Endothelial cell of umbilical vein (primary cell): ENCODE data around the gene ZSCAN5A. TPM values are rescaled to one million over a fixed set of nuclear protein-coding genes. Genes with fewer than 3 reads are reported as not detected.

ENCODE experiments used
- BruUV-seq: library from RNA; stranded (reverse); fragments of 400-500 nt; replicated peaks from 2 replicates; lab custom pipeline; 2021; lab: Mats Ljungman, UMichigan
- CTCF ChIA-PET: fragments of 300-600, 350-600 bp; sonication (Branson Sonifier 250); formaldehyde crosslinking; loops from one replicate; lab custom pipeline; 2021; ENCODE audit warnings: antibody characterized with exemption, inconsistent platforms; lab: Charles Lee
- POLR2A ChIA-PET: fragments of 300-600, 350-600 bp; sonication (Branson Sonifier 250); formaldehyde crosslinking; loops from one replicate; lab custom pipeline; 2021; ENCODE audit warnings: antibody characterized with exemption, inconsistent platforms; lab: Charles Lee
- DNase-seq: peaks from one replicate; pipeline ENCODE4 v3.0.0-alpha.2; 2011; ENCODE audit warnings: low read depth, low spot score
- FAIRE-seq: peaks from 2 replicates; lab custom pipeline; 2011; peaks lifted over from hg19 to GRCh38; lab: Jason Lieb, UNC
- H2AFZ ChIP-seq: 2 replicates; pipeline ENCODE4 v1.6.0; 2012; ENCODE audit warnings: low read depth, low read length, control low read depth, inconsistent platforms
- H3K27ac ChIP-seq: 2 replicates; pipeline ENCODE4 v1.5.1; 2011; ENCODE audit warnings: low read depth, mild to moderate bottlenecking, control low read depth, low read length, moderate library complexity; ENCODE audit not compliant: insufficient read depth
- H3K27me3 ChIP-seq, 2 experiments: 2 replicates each; pipeline versions ENCODE4 v1.6.0 to v1.6.1; 2011; ENCODE audit warnings: low read length in 2 of 2, mixed read lengths in 1 of 2; ENCODE audit not compliant: control insufficient read depth in 2 of 2, insufficient read depth in 2 of 2
- H3K36me3 ChIP-seq, 2 experiments: 2 replicates in 1 of 2; 3 replicates in 1 of 2; pipeline ENCODE4 v1.5.1; 2011; ENCODE audit warnings: low read length in 2 of 2, mild to moderate bottlenecking in 1 of 2, moderate library complexity in 1 of 2; ENCODE audit not compliant: control insufficient read depth in 2 of 2, insufficient read depth in 2 of 2; ENCODE audit errors: extremely low read depth in 1 of 2
- H3K4me1 ChIP-seq: 3 replicates; pipeline ENCODE4 v1.5.1; 2011; ENCODE audit warnings: mild to moderate bottlenecking, low read length; ENCODE audit not compliant: control insufficient read depth, insufficient read depth; ENCODE audit errors: extremely low read depth
- H3K4me2 ChIP-seq: 2 replicates; pipeline ENCODE4 v1.6.1; 2011; ENCODE audit warnings: low read length, control low read depth, mixed read lengths; ENCODE audit not compliant: insufficient read depth
- H3K4me3 ChIP-seq, 3 experiments: fragments of 200-600 bp in 1 of 3; sonication (generic), shearing (Covaris generic) in 1 of 3; replicated peaks in 1 of 3; 2 replicates each; pipeline ENCODE4 v1.5.1; 2011 to 2016; ENCODE audit warnings: control low read depth in 3 of 3, low read length in 3 of 3, mild to moderate bottlenecking in 2 of 3, inconsistent platforms in 1 of 3, low read depth in 1 of 3, moderate library complexity in 1 of 3; ENCODE audit not compliant: insufficient read depth in 1 of 3
- H3K79me2 ChIP-seq: 2 replicates; pipeline ENCODE4 v1.6.0; 2012; ENCODE audit warnings: low read length, inconsistent platforms; ENCODE audit not compliant: control insufficient read depth, insufficient read depth
- H3K9ac ChIP-seq: replicated peaks from 2 replicates; pipeline ENCODE3; 2011; ENCODE audit warnings: low read length, control low read depth; ENCODE audit not compliant: insufficient read depth; ENCODE audit errors: extremely low read depth
- H3K9me1 ChIP-seq: replicated peaks from 3 replicates; pipeline ENCODE4 v1.6.0; 2011; ENCODE audit warnings: mild to moderate bottlenecking, low read length; ENCODE audit not compliant: control insufficient read depth, insufficient read depth; ENCODE audit errors: extremely low read depth
- H3K9me3 ChIP-seq: replicated peaks from 2 replicates; pipeline ENCODE4 v1.5.1; 2012; ENCODE audit warnings: low read length, inconsistent platforms; ENCODE audit not compliant: control insufficient read depth, insufficient read depth
- H4K20me1 ChIP-seq: replicated peaks from 2 replicates; pipeline ENCODE3; 2011; ENCODE audit warnings: mild to moderate bottlenecking, low read length; ENCODE audit not compliant: control insufficient read depth, insufficient read depth; ENCODE audit errors: extremely low read depth
- CTCF ChIP-seq, 2 donors: IDR thresholded peaks; 1 replicate in 1 of 2; 2 replicates in 1 of 2; pipeline ENCODE4 v1.5.1; 2011; ENCODE audit warnings: low read length in 2 of 2, mild to moderate bottlenecking in 2 of 2, moderate library complexity in 2 of 2, control low read depth in 1 of 2, inconsistent platforms in 1 of 2, low read depth in 1 of 2; ENCODE audit not compliant: insufficient read depth in 1 of 2; ENCODE audit errors: extremely low read depth in 1 of 2
- EZH2 ChIP-seq: IDR thresholded peaks from 2 replicates; pipeline ENCODE4 v1.6.1; 2012; ENCODE audit warnings: borderline replicate concordance, low read depth, mild to moderate bottlenecking, moderate library complexity, low read length, inconsistent platforms; ENCODE audit not compliant: severe bottlenecking
- FOS ChIP-seq: IDR thresholded peaks from 2 replicates; pipeline ENCODE4 v1.6.1; 2011; ENCODE audit warnings: mild to moderate bottlenecking, low read length, moderate library complexity, borderline replicate concordance; ENCODE audit not compliant: insufficient read depth
- GATA2 ChIP-seq: IDR thresholded peaks from 2 replicates; pipeline ENCODE4 v1.7.0; 2011; ENCODE audit warnings: low read depth, mild to moderate bottlenecking, moderate library complexity, mixed read lengths, low read length; ENCODE audit not compliant: insufficient read length, insufficient read depth
- JUN ChIP-seq: IDR thresholded peaks from 2 replicates; pipeline ENCODE4 v1.6.1; 2011; ENCODE audit warnings: borderline replicate concordance, low read depth; ENCODE audit not compliant: insufficient read length, insufficient read depth
- MAX ChIP-seq: IDR thresholded peaks from 2 replicates; pipeline ENCODE4 v1.6.1; 2011; ENCODE audit not compliant: insufficient read depth, insufficient read length
- MYC ChIP-seq: IDR thresholded peaks from one replicate; pipeline ENCODE4 v1.6.1; 2011; ENCODE audit warnings: mild to moderate bottlenecking, low read depth, low read length
- POLR2A ChIP-seq: IDR thresholded peaks from 2 replicates; pipeline ENCODE4 v1.6.1; 2012; ENCODE audit warnings: low read depth, mild to moderate bottlenecking, control low read depth, low read length
- POLR2AphosphoS5 ChIP-seq: IDR thresholded peaks from 2 replicates; pipeline ENCODE4 v1.6.1; 2012; ENCODE audit warnings: low read depth, mild to moderate bottlenecking, control low read depth, low read length, moderate library complexity; ENCODE audit not compliant: insufficient read depth
- dilution Hi-C: fragments of 300-500 bp; cut with MboI; formaldehyde crosslinking; loops from one replicate; pipeline ENCODE4 v1.15.0; 2019; ENCODE audit warnings: low sequenced_read_pairs; ENCODE audit not compliant: extremely low pct_ligation_motif_present
- intact Hi-C: fragments of 100-400 bp; cut with micrococcal nuclease; formaldehyde crosslinking; loops from one replicate; pipeline ENCODE4 v1.10.0; 2022
- polyA plus RNA-seq, 4 experiments: library from polyadenylated mRNA; depleted of rRNA in 3 of 4; stranded (reverse) in 3 of 4; unstranded in 1 of 4; fragments of >200 nt; gene quantifications; 2 replicates each; pipeline versions ENCODE4 v1.2.1 to v1.2.3, GENCODE V29; 2011 to 2012; ENCODE audit warnings: missing spikeins in 1 of 4
- total RNA-seq: library from RNA; stranded (reverse); gene quantifications from 2 replicates; pipeline ENCODE4 v1.2.3, GENCODE V29; 2021

The ZSCAN5A gene
- total and polyA plus RNA-seq, 2 donors (not counting 3 experiments of a cell fraction or from before 2014, with no cell fraction given), result 5.1 to 12.2 TPM

GRCh38 chr19:56258272-56258671 is 56.4 kb downstream of the ZSCAN5A start:
- intact Hi-C loops (no loop called here), dilution Hi-C loops (no loop called here)
- H3K9ac ChIP-seq, result no peak overlapping the region
- H3K4me1 ChIP-seq, result peaks cover 6% of the 10 kb centered on the region
- FAIRE-seq (no peak), DNase-seq (no peak)
- TF ChIP-seq POLR2A (no peak), POLR2AphosphoS5 (no peak), CTCF (IDR thresholded peaks at IDR 0.05; ENCODE audit: extremely low read depth in 1 of 2, insufficient read depth in 1 of 2, low read depth in 1 of 2, low read length in 2 of 2) (no peak)
- H3K9me3 ChIP-seq, result no peaks in the 10 kb centered on the region
- CTCF ChIA-PET, result interaction anchor here (1.9 to 11.8 kb wide), 4 partner anchors 51 to 192 kb away, joined by 10 to 761 read pairs (median 43); no protein-coding TSS in a partner anchor
- no peak overlapping the region for H3K4me2 ChIP-seq
- no peaks in the 10 kb centered on the region for H3K27me3 ChIP-seq
- POLR2A ChIA-PET, result no interaction called here
- no peak overlapping the region for H3K27ac ChIP-seq
- H4K20me1 ChIP-seq, result no peaks in the 10 kb centered on the region
- H3K79me2 ChIP-seq, result no peaks in the 10 kb centered on the region
- H3K4me3 ChIP-seq, result no peak overlapping the region
- BruUV-seq, result no TSS peak
- H3K9me1 ChIP-seq, result no peaks in the 10 kb centered on the region
- no peak overlapping the region for H2AFZ ChIP-seq
- no peaks in the 10 kb centered on the region for H3K36me3 ChIP-seq

- intact Hi-C loops, result loop anchor here (1.0 to 5.0 kb wide), 6 partner anchors 56 to 177 kb away; partner anchors contain the start of gene ZSCAN5A
- Histone ChIP-seq H3K9ac (no peak overlapping the region), H3K27ac (no peak overlapping the region), H2AFZ (no peak overlapping the region), H3K9me1 (no peaks in the 10 kb centered on the region), H3K4me3 (no peak overlapping the region), H3K4me1 (no peaks in the 10 kb centered on the region), H4K20me1 (no peaks in the 10 kb centered on the region), H3K36me3 (no peaks in the 10 kb centered on the region), H3K9me3 (no peaks in the 10 kb centered on the region), H3K79me2 (no peaks in the 10 kb centered on the region), H3K27me3 (no peaks in the 10 kb centered on the region), H3K4me2 (no peak overlapping the region)
- ChIA-PET CTCF (interaction anchor here (0.6 to 11.8 kb wide), 42 partner anchors 8 to 1902 kb away, joined by 3 to 761 read pairs (median 6); partner anchors contain the start of genes EDDM13 and ZSCAN5A), POLR2A (interaction anchor here (0.7 to 1.4 kb wide), 2 partner anchors 18 to 80 kb away, joined by 4 to 5 read pairs; no protein-coding TSS in a partner anchor)
- FAIRE-seq (peak; percentile 98), DNase-seq (peak; percentile 58)
- TF ChIP-seq FOS, result no peak
- TF ChIP-seq MAX, result no peak
- no peak for TF ChIP-seq POLR2A
- peak; percentile 16 to 22 for TF ChIP-seq CTCF (IDR thresholded peaks at IDR 0.05; ENCODE audit: extremely low read depth in 1 of 2, insufficient read depth in 1 of 2, low read depth in 1 of 2, low read length in 2 of 2)
- TF ChIP-seq EZH2, result no peak
- no peak for TF ChIP-seq JUN
- TF ChIP-seq GATA2, result no peak
- no peak for TF ChIP-seq POLR2AphosphoS5
- no peak for TF ChIP-seq MYC
- dilution Hi-C loops, result no loop called here
- BruUV-seq, result no TSS peak
Measured at GRCh38 chr19:56253737-56254136, 60.9 kb downstream of the ZSCAN5A start.
